Measurements from ENCODE around the gene CELF3. TPM values are rescaled to one million over a fixed set of nuclear protein-coding genes. Genes with fewer than 3 reads are reported as not detected.

Gene CELF3
- total RNA-seq: not detected in 2 replicates

DNA sequence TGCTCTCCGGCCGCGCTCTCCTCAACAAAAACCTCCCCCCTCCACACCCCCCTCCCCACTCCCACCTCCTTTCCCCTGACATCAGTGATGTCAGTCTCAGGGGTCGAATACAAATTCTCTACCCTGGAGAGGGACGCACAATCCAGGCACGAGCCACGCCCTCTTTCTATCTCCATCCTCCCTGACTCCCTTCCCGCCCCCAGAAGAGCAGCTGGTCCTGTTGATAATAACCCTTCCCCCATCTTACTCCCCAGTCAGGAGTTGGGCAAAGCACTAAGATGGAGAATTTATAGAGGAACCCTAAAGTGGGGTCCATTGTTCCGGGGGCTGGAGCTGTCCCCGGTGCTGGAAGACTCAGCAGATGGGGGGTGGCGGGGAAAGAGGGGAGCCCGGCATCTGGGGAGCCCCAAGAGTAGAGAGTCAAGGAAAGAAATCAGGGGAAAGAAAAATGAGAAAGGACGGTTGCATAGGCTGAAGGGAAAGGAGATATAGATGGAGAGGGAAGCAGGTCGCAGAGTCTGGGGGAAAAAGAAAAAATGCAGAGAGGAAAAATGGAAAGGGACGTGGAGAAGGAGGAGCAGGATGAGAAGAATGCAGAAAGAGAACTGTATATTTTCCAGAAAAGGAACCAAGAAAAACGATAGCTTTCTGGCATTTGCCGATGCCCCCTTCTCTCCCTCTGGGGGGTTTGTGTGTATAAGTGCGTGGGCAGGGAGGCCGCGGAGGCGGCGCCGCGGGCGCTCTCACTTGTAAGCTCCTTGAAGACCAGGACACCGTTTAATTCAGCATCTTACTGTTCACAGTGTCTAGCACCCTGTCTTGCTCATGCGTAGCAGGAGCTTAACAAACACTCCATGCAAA lies at the start of gene CELF3:
TSS of gene CELF3 (minus strand) at position 33 of the 861 bp plus-strand sequence. CDS start 783 bp downstream, outside the sequence.

DNA sequence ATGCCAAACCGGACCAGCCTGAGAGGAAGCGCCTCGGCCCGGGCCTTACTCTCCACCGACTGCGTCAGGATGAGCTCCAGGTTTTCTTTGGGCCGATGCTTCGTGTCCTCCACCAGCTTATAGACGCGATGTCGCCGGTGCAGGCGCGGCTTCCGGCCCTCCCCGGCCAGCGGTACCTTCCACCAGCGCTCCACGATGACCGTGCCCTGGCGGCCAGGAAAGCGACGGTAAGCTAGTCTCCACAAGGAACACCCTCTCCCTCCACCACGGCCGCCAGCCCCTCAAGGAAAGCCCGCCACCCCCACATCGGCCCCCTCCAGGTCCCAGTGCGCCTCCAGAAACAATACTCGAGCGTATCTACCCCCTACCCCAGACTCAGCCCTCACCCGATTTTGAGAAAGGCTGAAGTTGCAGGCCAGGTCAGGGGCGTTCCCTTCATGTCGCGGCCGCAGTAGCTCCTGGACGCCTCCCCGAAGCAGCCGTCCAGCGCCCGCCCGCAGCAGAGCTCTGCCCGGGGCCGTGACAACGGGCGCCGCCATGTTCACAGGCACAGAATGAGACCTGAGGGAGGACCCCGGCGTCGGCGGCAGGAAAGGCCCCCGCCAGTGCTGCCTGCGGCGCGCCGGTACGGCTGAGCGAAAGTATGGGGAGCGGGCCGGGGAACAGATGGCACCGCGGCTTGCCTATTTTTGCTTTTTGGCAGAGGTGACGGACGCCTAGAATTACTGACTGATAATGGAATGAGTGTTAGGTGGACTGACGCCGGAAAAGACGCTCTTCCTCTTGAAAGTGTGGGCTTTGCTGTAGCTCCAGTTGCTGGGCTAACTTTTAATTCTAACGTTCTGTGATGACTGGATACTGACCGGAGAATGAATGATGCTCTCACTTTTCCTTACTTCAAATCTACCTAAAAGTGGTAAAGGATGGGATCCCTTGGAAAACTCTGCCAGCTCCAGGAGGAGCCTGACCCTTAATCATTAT lies 46.6 kb upstream of the CELF3 start, which contains the start of gene MRPL9:
TSS of gene MRPL9 (minus strand) at position 556 of the 981 bp plus-strand sequence. CDS start at position 539, 17 bp downstream.

DNA sequence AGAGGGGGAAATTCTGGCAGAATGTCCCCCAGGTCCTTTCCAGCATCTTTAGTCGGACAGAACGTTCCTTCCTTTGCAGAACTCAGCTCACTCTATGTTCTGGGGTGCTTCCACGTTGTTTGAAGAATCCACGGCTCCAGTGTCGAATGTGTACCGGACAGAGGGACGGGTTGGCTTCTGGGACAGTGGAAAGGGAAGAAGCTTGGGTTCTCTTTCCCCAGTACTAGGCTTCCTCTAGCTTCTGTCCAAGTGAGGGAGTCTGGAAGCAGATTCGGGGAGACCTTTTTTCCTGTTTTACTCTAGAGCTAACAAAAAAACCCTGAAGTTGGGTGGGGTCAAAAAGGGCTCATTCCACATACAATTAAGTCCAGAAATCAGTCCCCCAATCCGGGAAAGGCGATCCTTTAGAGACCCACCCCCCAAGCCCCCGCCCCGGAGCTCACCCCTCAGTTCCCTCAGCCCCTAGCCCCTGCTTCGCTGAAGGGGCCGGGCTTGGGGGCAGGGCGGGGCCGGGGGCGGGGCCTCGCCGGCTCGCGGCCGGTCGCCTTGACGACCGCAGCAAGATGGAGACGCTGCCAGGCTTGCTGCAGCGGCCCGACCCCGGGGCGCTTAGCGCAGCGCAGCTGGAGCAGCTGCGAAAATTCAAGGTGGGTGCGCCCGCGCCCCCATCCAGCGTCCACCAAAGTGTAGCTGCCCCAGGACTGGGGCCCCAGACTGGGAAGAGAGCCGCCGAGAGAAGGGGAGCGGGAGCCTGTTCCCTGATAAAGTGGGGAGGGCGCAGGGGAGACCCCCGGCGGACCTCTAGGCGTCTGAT lies 4.6 kb upstream of the CELF3 start, which contains the start of gene RIIAD1:
TSS of gene RIIAD1 (plus strand) at position 549 of the 814 bp plus-strand sequence. CDS start at position 564, 15 bp downstream.

Other genes starting within 250 kb of the CELF3 start
- 0.13 and 1.5 TPM in 2 replicates for gene CGN, start 205.4 kb downstream of the CELF3 start, total RNA-seq
- gene TUFT1, start 176.5 kb downstream of the CELF3 start, total RNA-seq: 3.9 and 4.9 TPM in 2 replicates
- gene SNX27, start 104.8 kb downstream of the CELF3 start, total RNA-seq: 11.6 and 11.8 TPM in 2 replicates
- not detected in 2 replicates for gene RIIAD1, start 4.7 kb upstream of the CELF3 start, total RNA-seq
- 101 and 132 TPM in 2 replicates for gene MRPL9, start 46.7 kb upstream of the CELF3 start, total RNA-seq
- gene TDRKH, start 73.7 kb upstream of the CELF3 start, total RNA-seq: 4.5 and 5.6 TPM in 2 replicates
- gene LINGO4, start 88.6 kb upstream of the CELF3 start, total RNA-seq: not detected in 2 replicates
- not detected in 2 replicates for gene RORC, start 115.0 kb upstream of the CELF3 start, total RNA-seq
- not detected in 2 replicates for gene C2CD4D, start 123.0 kb upstream of the CELF3 start, total RNA-seq
- gene THEM5, start 136.9 kb upstream of the CELF3 start, total RNA-seq: not detected in 2 replicates
- gene THEM4, start 192.7 kb upstream of the CELF3 start, total RNA-seq: 12.5 and 22.9 TPM in 2 replicates